ENCODE measurements around the gene HNRNPA0.

DNA sequence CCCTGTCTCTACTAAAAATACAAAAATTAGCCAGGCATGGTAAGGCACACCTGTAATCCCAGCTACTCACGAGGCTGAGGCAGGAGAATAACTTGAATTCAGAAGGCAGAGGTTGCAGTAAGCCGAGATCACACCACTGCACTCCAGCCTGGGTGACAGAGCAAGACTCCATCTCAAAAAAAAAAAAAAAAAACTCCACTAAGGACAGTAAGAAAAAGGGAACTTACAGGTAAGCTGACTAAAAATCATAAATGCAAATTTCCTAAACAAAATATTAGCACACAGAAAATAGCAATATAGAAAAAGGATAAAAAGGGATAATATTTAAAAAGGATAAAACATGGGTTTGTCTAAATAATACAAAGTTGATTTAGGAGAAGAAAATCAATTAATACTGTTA is 27.9 kb upstream of the HNRNPA0 start:
- TF ChIP-seq, protein P1, sequence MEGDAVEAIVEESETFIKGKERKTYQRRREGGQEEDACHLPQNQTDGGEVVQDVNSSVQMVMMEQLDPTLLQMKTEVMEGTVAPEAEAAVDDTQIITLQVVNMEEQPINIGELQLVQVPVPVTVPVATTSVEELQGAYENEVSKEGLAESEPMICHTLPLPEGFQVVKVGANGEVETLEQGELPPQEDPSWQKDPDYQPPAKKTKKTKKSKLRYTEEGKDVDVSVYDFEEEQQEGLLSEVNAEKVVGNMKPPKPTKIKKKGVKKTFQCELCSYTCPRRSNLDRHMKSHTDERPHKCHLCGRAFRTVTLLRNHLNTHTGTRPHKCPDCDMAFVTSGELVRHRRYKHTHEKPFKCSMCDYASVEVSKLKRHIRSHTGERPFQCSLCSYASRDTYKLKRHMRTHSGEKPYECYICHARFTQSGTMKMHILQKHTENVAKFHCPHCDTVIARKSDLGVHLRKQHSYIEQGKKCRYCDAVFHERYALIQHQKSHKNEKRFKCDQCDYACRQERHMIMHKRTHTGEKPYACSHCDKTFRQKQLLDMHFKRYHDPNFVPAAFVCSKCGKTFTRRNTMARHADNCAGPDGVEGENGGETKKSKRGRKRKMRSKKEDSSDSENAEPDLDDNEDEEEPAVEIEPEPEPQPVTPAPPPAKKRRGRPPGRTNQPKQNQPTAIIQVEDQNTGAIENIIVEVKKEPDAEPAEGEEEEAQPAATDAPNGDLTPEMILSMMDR (conservative IDR thresholded peaks at IDR 0.05; ENCODE audit: low read depth, low read length) = no peak
- TF ChIP-seq EZH2 (IDR thresholded peaks at IDR 0.05; ENCODE audit: low read length, unreplicated experiment) = no peak
